Measurements from ENCODE around the gene RGR. TPM values are rescaled to one million over a fixed set of nuclear protein-coding genes. Genes with fewer than 3 reads are reported as not detected.

RGR gene
- total and polyA plus RNA-seq, 7 donors = 0.10 to 0.28 (median 0.25) TPM; not detected in 4

DNA sequence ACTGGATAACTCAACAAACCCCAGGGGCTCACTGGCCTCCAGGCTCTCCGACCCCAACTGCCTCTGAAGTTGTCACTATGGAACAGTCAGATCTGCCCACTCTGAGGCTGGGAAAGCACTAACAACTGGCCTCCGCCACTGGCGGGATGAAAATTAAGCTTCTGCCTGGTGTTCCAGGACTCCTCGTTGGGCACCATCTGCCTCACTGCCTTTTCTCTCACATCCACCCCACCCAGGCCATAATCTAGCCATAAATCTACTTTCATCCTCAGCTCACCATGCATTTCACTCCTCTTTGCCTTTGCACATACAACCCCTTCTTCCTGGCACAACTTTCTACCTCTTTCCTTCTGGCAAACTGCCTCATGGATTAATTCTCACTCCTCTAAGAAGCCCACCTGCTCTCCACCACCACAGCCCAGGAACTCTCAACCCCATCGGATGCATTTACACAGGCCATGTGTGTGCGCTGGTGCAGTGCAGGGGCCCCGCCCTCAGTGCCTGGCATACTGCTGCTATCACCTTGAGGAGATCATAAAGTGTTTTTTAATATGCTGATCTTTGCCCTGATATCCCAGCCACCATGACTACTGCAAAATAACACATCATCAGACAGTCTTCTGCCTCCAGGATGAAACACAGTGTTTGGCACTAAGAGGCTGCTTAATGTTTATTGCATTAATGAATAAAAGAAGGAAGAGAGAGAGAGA is 46.5 kb upstream of the RGR start:
- H3K4me1 ChIP-seq = no peaks in the 10 kb centered on the region
- H3K9me3 ChIP-seq = no peaks in the 10 kb centered on the region
- no peak overlapping the region for H3K27ac ChIP-seq
- ATAC-seq (no peak), DNase-seq (no peak)
- TF ChIP-seq, protein P1, sequence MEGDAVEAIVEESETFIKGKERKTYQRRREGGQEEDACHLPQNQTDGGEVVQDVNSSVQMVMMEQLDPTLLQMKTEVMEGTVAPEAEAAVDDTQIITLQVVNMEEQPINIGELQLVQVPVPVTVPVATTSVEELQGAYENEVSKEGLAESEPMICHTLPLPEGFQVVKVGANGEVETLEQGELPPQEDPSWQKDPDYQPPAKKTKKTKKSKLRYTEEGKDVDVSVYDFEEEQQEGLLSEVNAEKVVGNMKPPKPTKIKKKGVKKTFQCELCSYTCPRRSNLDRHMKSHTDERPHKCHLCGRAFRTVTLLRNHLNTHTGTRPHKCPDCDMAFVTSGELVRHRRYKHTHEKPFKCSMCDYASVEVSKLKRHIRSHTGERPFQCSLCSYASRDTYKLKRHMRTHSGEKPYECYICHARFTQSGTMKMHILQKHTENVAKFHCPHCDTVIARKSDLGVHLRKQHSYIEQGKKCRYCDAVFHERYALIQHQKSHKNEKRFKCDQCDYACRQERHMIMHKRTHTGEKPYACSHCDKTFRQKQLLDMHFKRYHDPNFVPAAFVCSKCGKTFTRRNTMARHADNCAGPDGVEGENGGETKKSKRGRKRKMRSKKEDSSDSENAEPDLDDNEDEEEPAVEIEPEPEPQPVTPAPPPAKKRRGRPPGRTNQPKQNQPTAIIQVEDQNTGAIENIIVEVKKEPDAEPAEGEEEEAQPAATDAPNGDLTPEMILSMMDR (IDR thresholded peaks at IDR 0.05) = no peak
- WGBS, 3 donors = 81 to 82% (median 82%) methylated on average over 7 of the region's 7 CpGs
- no peaks in the 10 kb centered on the region for H3K36me3 ChIP-seq (ENCODE audit: insufficient read depth in 1 of 2, low read depth in 1 of 2)
- intact Hi-C loops (cut with DNase I) = no loop called here
- peaks cover 0 to 39% (median 18%) of the 10 kb centered on the region in 3 donors for H3K27me3 ChIP-seq (ENCODE audit: insufficient read depth in 3 of 3, low read length in 2 of 3)
- no peak overlapping the region for H3K4me3 ChIP-seq

DNA sequence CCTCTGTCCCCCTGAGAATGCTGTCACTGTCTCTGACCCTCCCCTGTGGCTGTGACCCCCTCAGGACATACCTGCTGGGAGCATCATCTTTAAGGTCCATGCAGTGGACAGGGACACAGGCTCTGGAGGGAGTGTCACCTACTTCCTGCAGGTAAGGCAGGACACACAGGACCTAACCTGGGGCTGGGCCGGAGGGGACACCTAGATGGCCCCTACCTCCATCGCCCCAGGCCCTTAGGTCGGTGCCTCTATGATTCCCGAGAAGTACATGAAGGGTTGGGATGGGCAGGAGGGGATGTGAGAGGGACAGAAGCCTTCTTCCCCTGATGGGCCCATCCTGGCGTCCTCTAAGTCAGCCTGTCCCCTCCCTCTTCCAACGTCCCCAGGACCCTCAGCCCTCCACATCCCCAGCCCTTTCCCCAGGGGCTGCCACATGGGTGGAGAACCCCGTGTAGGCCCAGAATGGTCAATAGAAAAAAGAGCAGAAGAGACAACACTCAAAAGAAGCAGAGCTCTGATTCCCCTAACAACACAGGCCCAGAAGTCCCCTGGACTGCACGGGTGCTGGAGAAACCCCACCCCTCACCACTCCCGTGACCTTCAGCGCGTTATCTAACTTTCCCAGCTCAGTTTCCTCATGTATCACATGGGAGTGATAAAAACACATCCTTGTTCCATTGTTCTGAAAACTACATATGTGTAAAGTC is 44.2 kb upstream of the RGR start:
- TF ChIP-seq, protein P1 (IDR thresholded peaks at IDR 0.05) = no peak
- H3K27ac ChIP-seq = no peak overlapping the region
- intact Hi-C loops (cut with DNase I) = no loop called here
- H3K4me3 ChIP-seq = no peak overlapping the region
- no peak for DNase-seq
- H3K27me3 ChIP-seq (ENCODE audit: insufficient read depth in 3 of 3, low read length in 2 of 3) = peaks cover 0 to 16% (median 6%) of the 10 kb centered on the region in 3 donors
- no peaks in the 10 kb centered on the region for H3K36me3 ChIP-seq (ENCODE audit: insufficient read depth in 1 of 2, low read depth in 1 of 2)
- no peaks in the 10 kb centered on the region for H3K4me1 ChIP-seq
- 67 to 76% (median 75%) methylated on average over 10 to 11 of the region's 11 CpGs for WGBS, 3 donors
- no peak for ATAC-seq
- no peaks in the 10 kb centered on the region for H3K9me3 ChIP-seq

GRCh38 chr10:84201244-84201606 is 43.6 kb upstream of the RGR start:
- intact Hi-C loops (cut with DNase I) = no loop called here
- Histone ChIP-seq H3K4me3 (no peak overlapping the region), H3K4me1 (no peaks in the 10 kb centered on the region), H3K27me3 (ENCODE audit: insufficient read depth in 3 of 3, low read length in 2 of 3) (peaks cover 0 to 11% (median 3%) of the 10 kb centered on the region in 3 donors), H3K9me3 (no peaks in the 10 kb centered on the region), H3K36me3 (ENCODE audit: insufficient read depth in 1 of 2, low read depth in 1 of 2) (no peaks in the 10 kb centered on the region), H3K27ac (no peak overlapping the region)
- ATAC-seq (no peak), DNase-seq (no peak)
- TF ChIP-seq, protein P1 (IDR thresholded peaks at IDR 0.05) = no peak
- 53 to 60% (median 56%) methylated on average over 6 of the region's 6 CpGs for WGBS, 3 donors

GRCh38 chr10:84201682-84202081 is 43.2 kb upstream of the RGR start:
- H3K27ac ChIP-seq = no peak overlapping the region
- TF ChIP-seq, protein P1 (IDR thresholded peaks at IDR 0.05) = no peak
- H3K4me1 ChIP-seq = no peaks in the 10 kb centered on the region
- intact Hi-C loops (cut with DNase I) = no loop called here
- no peaks in the 10 kb centered on the region for H3K9me3 ChIP-seq
- no peak for ATAC-seq
- 86 to 92% (median 90%) methylated on average over 11 of the region's 11 CpGs for WGBS, 3 donors
- peaks cover 0 to 10% (median 3%) of the 10 kb centered on the region in 3 donors for H3K27me3 ChIP-seq (ENCODE audit: insufficient read depth in 3 of 3, low read length in 2 of 3)
- H3K36me3 ChIP-seq (ENCODE audit: insufficient read depth in 1 of 2, low read depth in 1 of 2) = no peaks in the 10 kb centered on the region
- no peak overlapping the region for H3K4me3 ChIP-seq
- DNase-seq = no peak
